Omental fat pad (tissue), 4 donors: ENCODE results near the gene WDR20. TPM values are rescaled to one million over a fixed set of nuclear protein-coding genes. Genes with fewer than 3 reads are reported as not detected.
"Not testable (repeated sequence)": the region's sequence is repeated elsewhere in the genome, so short reads cannot be mapped to it uniquely, and the experiment has no call there.

Source experiments
- ATAC-seq: fragments of 150-250 bp; one replicate; pipeline ENCODE4 v1.9.1; 2016; ENCODE audit warnings: mild to moderate bottlenecking, moderate library complexity; ENCODE audit not compliant: low FRiP score
- DNase-seq: peaks from one replicate; pipeline ENCODE4 v3.0.0-alpha.2; 2019; ENCODE audit warnings: low spot score
- CTCF ChIP-seq, 3 donors: fragments of 450-650 bp; IDR thresholded peaks; one replicate each; pipeline ENCODE4 v1.5.1; 2016 to 2017; ENCODE audit warnings: antibody characterized with exemption in 3 of 3, mild to moderate bottlenecking in 3 of 3, moderate library complexity in 2 of 3
- total RNA-seq, 4 donors: library from RNA; depleted of rRNA; stranded (reverse); fragments of >200 nt; gene quantifications; one replicate each; pipeline ENCODE4 v1.1.0, GENCODE V29; 2016

Gene WDR20
- total RNA-seq, 4 donors from 2014 or later: 20.2 to 26.4 (median 22.0) TPM

GRCh38 chr14:102117852-102118251 lies 21.8 kb upstream of the WDR20 start:
- no peak for TF ChIP-seq CTCF (IDR thresholded peaks at IDR 0.05)
- ATAC-seq (no peak), DNase-seq (no peak)

- no peak for DNase-seq
- TF ChIP-seq CTCF (IDR thresholded peaks at IDR 0.05): no peak
- ATAC-seq: no peak
Measured at GRCh38 chr14:102120888-102121287, 18.8 kb upstream of the WDR20 start.

- no peak for DNase-seq
- ATAC-seq: no peak
- no peak for TF ChIP-seq CTCF (IDR thresholded peaks at IDR 0.05)
Measured at GRCh38 chr14:102121567-102121966, 18.1 kb upstream of the WDR20 start.

- no peak for DNase-seq
- no peak for TF ChIP-seq CTCF (IDR thresholded peaks at IDR 0.05)
- ATAC-seq: no peak
Measured at GRCh38 chr14:102124419-102124818, 15.3 kb upstream of the WDR20 start.

- TF ChIP-seq CTCF (IDR thresholded peaks at IDR 0.05): no peak
- no peak for ATAC-seq
- no peak for DNase-seq
Measured at GRCh38 chr14:102125546-102125945, 14.2 kb upstream of the WDR20 start.

- no peak for ATAC-seq
- TF ChIP-seq CTCF (IDR thresholded peaks at IDR 0.05): no peak
- DNase-seq: no peak
Measured at GRCh38 chr14:102126807-102127455, 12.8 kb upstream of the WDR20 start.

GRCh38 chr14:102131741-102132140 lies 8.0 kb upstream of the WDR20 start:
- DNase-seq: no peak
- no peak for TF ChIP-seq CTCF (IDR thresholded peaks at IDR 0.05)
- no peak for ATAC-seq

- not testable (repeated sequence) for DNase-seq, ATAC-seq
Measured at GRCh38 chr14:102134021-102134420, 5.7 kb upstream of the WDR20 start.

- DNase-seq, ATAC-seq: not testable (repeated sequence)
Measured at GRCh38 chr14:102134719-102135118, 5.0 kb upstream of the WDR20 start.

GRCh38 chr14:102135456-102135855 lies 4.2 kb upstream of the WDR20 start:
- not testable (repeated sequence) for DNase-seq, ATAC-seq
